GM18508 (cell line): ENCODE data around the gene TEN1.
"Not testable (repeated sequence)": the region's sequence is repeated elsewhere in the genome, so short reads cannot be mapped to it uniquely, and the experiment has no call there.

ENCODE experiments used
- ATAC-seq: cut with Tn5 transposase; IDR thresholded peaks from one replicate; pipeline ENCODE4 v1.9.1; 2021; ENCODE audit warnings: moderate number of reproducible peaks; ENCODE audit not compliant: insufficient read depth, unreplicated experiment

The TEN1 gene

GRCh38 chr17:76022973-76023899 lies 44.2 kb downstream of the TEN1 start:
- ATAC-seq, result no peak

- ATAC-seq, result no peak
Observed at GRCh38 chr17:76023900-76024237, 44.8 kb downstream of the TEN1 start.

- ATAC-seq, result no peak
Observed at GRCh38 chr17:76024353-76024752, 45.3 kb downstream of the TEN1 start.

GRCh38 chr17:76025294-76025693 lies 46.3 kb downstream of the TEN1 start:
- ATAC-seq, result no peak

- no peak for ATAC-seq
Observed at GRCh38 chr17:76026714-76027158, 47.7 kb downstream of the TEN1 start.

GRCh38 chr17:76027159-76027839 lies 48.3 kb downstream of the TEN1 start, which contains the start of gene EVPL:
EVPL (minus strand) TSS chr17:76027306; CDS start chr17:76027198, 108 bp downstream.
- ATAC-seq, result no peak

- ATAC-seq, result no peak
Observed at GRCh38 chr17:76032073-76032779, 53.2 kb downstream of the TEN1 start.

- no peak for ATAC-seq
Observed at GRCh38 chr17:76032780-76033108, 53.7 kb downstream of the TEN1 start.

- ATAC-seq, result no peak
Observed at GRCh38 chr17:76033139-76033538, 54.1 kb downstream of the TEN1 start.

- ATAC-seq, result no peak
Observed at GRCh38 chr17:76034428-76035350, 55.6 kb downstream of the TEN1 start.

GRCh38 chr17:76036497-76037261 lies 57.6 kb downstream of the TEN1 start:
- ATAC-seq, result no peak

GRCh38 chr17:76038050-76038449 lies 59.0 kb downstream of the TEN1 start:
- no peak for ATAC-seq

GRCh38 chr17:76039121-76039520 lies 60.1 kb downstream of the TEN1 start:
- no peak for ATAC-seq

GRCh38 chr17:76040376-76040775 lies 61.3 kb downstream of the TEN1 start:
- ATAC-seq, result no peak

- ATAC-seq, result not testable (repeated sequence)
Observed at GRCh38 chr17:76042868-76043267, 63.8 kb downstream of the TEN1 start.

- ATAC-seq, result not testable (repeated sequence)
Observed at GRCh38 chr17:76044475-76045007, 65.5 kb downstream of the TEN1 start.

GRCh38 chr17:76046064-76046463 lies 67.0 kb downstream of the TEN1 start:
- ATAC-seq, result no peak

- ATAC-seq, result no peak
Observed at GRCh38 chr17:76048025-76048605, 69.1 kb downstream of the TEN1 start.

GRCh38 chr17:76048711-76049110 lies 69.7 kb downstream of the TEN1 start:
- ATAC-seq, result no peak
